Aorta (tissue), 5 donors: Measurements from ENCODE around the gene ANKMY1. TPM values are rescaled to one million over a fixed set of nuclear protein-coding genes. Genes with fewer than 3 reads are reported as not detected.

Source experiments
- ATAC-seq: fragments of 200-7000 bp; cut with Tn5 transposase; one replicate; pipeline ENCODE4 v1.9.1; 2022; ENCODE audit warnings: moderate library complexity; ENCODE audit not compliant: low FRiP score
- DNase-seq, 2 donors: peaks; one replicate each; pipeline ENCODE4 v3.0.0-alpha.2; 2020
- H3K27ac ChIP-seq, 2 donors: one replicate each; pipeline ENCODE4 v1.5.1; 2013; ENCODE audit warnings: low read length in 2 of 2, mild to moderate bottlenecking in 2 of 2, moderate library complexity in 2 of 2, control low read depth in 1 of 2, inconsistent platforms in 1 of 2, low read depth in 1 of 2
- H3K27me3 ChIP-seq, 2 donors: one replicate each; pipeline ENCODE4 v1.6.1; 2013; ENCODE audit warnings: control low read depth in 1 of 2, low read length in 1 of 2, mild to moderate bottlenecking in 1 of 2, moderate library complexity in 1 of 2; ENCODE audit not compliant: insufficient read depth in 2 of 2, control insufficient read depth in 1 of 2
- H3K36me3 ChIP-seq, 2 donors: one replicate each; pipeline ENCODE4 v1.6.1; 2013; ENCODE audit warnings: control low read depth in 1 of 2, low read length in 1 of 2, mild to moderate bottlenecking in 1 of 2; ENCODE audit not compliant: insufficient read depth in 2 of 2, control insufficient read depth in 1 of 2
- H3K4me1 ChIP-seq, 2 donors: one replicate each; pipeline ENCODE4 v1.6.1; 2013; ENCODE audit warnings: low read length in 2 of 2, control low read depth in 1 of 2, mild to moderate bottlenecking in 1 of 2, moderate library complexity in 1 of 2; ENCODE audit not compliant: insufficient read depth in 2 of 2, control insufficient read depth in 1 of 2
- H3K4me3 ChIP-seq, 2 donors: one replicate each; pipeline ENCODE4 v1.5.1; 2013; ENCODE audit warnings: low read length in 2 of 2, control low read depth in 1 of 2, mild to moderate bottlenecking in 1 of 2
- H3K9me3 ChIP-seq: one replicate; pipeline ENCODE4 v1.6.1; 2013; ENCODE audit warnings: mild to moderate bottlenecking, low read length; ENCODE audit not compliant: control insufficient read depth
- WGBS, 2 donors: extraction: QIAGEN DNeasy Blood & Tissue Kit; methylation state at CpG; one replicate each; pipeline ENCODE4 v1.1.7; 2013; 5-methylcytosine and 5-hydroxymethylcytosine counted together
- intact Hi-C, 2 donors: fragments of 100-400 bp; cut with DNase I; formaldehyde crosslinking; loops; one replicate each; pipeline versions ENCODE4 v1.14.2 to v1.15.0; 2022
- polyA plus RNA-seq, 2 donors: library from polyadenylated mRNA; stranded (reverse); fragments of 200-250 nt; gene quantifications; one replicate each; pipeline ENCODE4 v1.2.3, GENCODE V29; 2013
- total RNA-seq, 2 donors: library from RNA; stranded (reverse); fragmentation: NEBNext Ultra II Directional; extraction: Animal tissue kit (Norgen Biotek cat#: 25700); gene quantifications; one replicate each; pipeline ENCODE4 v1.2.1, GENCODE V29; 2021
- donor health status: healthy with polysubstance abuse.
- donor health status: Bipolar disorder and iron deficiency.
- donor health status: DM: no; HTN: no; CAD: no.
- donor health status: DM: no; HTN: no; CAD: no.
- donor health status: DM: yes; HTN: yes; CAD: no.

Gene ANKMY1
- total and polyA plus RNA-seq, 4 donors, result 6.2 to 22.0 (median 8.5) TPM

- DNase-seq, result peak; percentile 94 to 98
- Histone ChIP-seq H3K4me1 (no peaks in the 10 kb centered on the region), H3K27ac (peak overlapping the region in 1 of 2 donors; percentile 35), H3K4me3 (peak overlapping the region; percentile 71 to 80), H3K9me3 (no peaks in the 10 kb centered on the region), H3K36me3 (no peaks in the 10 kb centered on the region), H3K27me3 (no peaks in the 10 kb centered on the region)
- peak; percentile 87 for ATAC-seq
- intact Hi-C loops, result loop anchor here (1.0 to 5.0 kb wide), 4 partner anchors 43 to 158 kb away; no protein-coding TSS in a partner anchor
- WGBS, 2 donors, result 1 to 3% methylated on average over 36 to 71 of the region's 71 CpGs
These were observed 122.9 kb downstream of the ANKMY1 start for GRCh38 chr2:240434728-240435456.

DNA sequence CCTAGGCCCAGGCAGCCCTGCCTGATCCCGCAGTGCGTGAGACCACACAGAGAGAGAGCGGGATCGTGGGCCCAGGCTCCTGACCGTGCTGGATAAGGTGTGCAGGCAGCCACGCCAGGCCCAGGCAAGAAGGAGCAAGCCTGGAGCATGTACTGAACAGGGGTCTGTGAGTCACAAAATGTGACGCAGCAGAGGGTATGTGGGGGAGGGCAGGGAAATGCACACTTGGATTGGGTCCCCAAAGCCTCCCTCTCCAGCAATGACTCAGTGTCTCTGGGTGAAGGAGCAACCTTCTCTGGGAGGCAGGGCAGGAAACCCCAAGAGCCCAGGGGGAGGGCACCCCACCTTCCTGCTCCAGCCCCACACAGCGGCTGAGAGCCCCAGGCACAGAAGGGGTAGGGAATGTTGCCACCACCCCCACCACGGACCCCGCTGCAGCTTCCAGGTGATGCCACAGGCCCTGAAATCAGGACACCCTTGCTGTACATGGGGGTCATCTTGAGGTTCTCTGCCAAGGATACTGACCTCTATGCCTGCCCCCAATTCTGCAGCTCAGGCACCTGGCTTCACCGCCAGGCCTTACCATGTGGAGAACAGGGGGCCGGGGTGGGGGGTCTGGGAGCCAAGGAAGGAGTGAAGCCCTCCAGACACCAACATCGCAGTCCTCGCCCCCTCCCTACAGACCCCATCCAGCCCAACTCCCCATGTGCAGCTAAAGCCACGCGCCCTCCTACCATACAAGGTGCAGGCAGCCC, 123.6 kb downstream of the ANKMY1 start:
- Histone ChIP-seq H3K9me3 (no peaks in the 10 kb centered on the region), H3K27me3 (no peaks in the 10 kb centered on the region), H3K4me1 (no peaks in the 10 kb centered on the region), H3K4me3 (peak overlapping the region in 1 of 2 donors; percentile 71), H3K36me3 (no peaks in the 10 kb centered on the region), H3K27ac (peak overlapping the region in 1 of 2 donors; percentile 35)
- DNase-seq (peak; percentile 82 to 88), ATAC-seq (peak; percentile 47)
- 68 to 78% methylated on average over 16 of the region's 16 CpGs for WGBS, 2 donors
- intact Hi-C loops, result loop anchor here in 1 of 2 donors (5.0 kb wide), 2 partner anchors 42 to 62 kb away; no protein-coding TSS in a partner anchor

GRCh38 chr2:240432820-240433801, 124.7 kb downstream of the ANKMY1 start:
- Histone ChIP-seq H3K27ac (no peak overlapping the region), H3K9me3 (no peaks in the 10 kb centered on the region), H3K36me3 (no peaks in the 10 kb centered on the region), H3K4me3 (no peak overlapping the region), H3K27me3 (no peaks in the 10 kb centered on the region), H3K4me1 (no peaks in the 10 kb centered on the region)
- DNase-seq (peak; percentile 49 to 61), ATAC-seq (no peak)
- WGBS, 2 donors, result 92 to 93% methylated on average over 34 of the region's 34 CpGs
- intact Hi-C loops, result loop anchor here in 1 of 2 donors (5.0 kb wide), 2 partner anchors 41 to 61 kb away; no protein-coding TSS in a partner anchor

DNA sequence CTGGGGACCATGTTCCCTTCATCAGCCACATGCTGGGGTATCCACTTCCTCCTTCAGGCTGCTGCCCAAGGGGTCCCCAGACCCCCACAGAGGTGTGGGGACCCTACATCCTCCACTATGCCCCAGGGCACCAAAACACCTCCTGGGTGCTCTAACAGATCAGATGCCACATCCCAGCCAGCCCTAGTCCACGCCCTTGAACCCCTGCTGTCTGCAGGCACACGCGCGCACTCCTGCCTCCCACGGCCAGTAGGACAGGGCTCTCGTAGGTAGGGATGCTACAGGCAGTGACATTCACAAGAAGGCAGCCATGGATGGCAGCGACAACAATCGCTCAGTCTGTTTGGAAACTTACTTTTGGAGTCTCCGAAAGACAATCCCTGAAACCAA, 125.4 kb downstream of the ANKMY1 start:
- no peaks in the 10 kb centered on the region for H3K27me3 ChIP-seq
- no peak overlapping the region for H3K27ac ChIP-seq
- H3K36me3 ChIP-seq, result no peaks in the 10 kb centered on the region
- no peaks in the 10 kb centered on the region for H3K9me3 ChIP-seq
- DNase-seq (peak in 1 of 2 donors; percentile 17), ATAC-seq (no peak)
- no peaks in the 10 kb centered on the region for H3K4me1 ChIP-seq
- H3K4me3 ChIP-seq, result no peak overlapping the region
- 94% methylated on average over 9 of the region's 9 CpGs for WGBS, 2 donors
- intact Hi-C loops, result loop anchor here in 1 of 2 donors (5.0 kb wide), 2 partner anchors 40 to 60 kb away; no protein-coding TSS in a partner anchor

- peak; percentile 35 to 54 for DNase-seq
- H3K4me3 ChIP-seq, result no peak overlapping the region
- 81 to 83% methylated on average over 12 of the region's 12 CpGs for WGBS, 2 donors
- no peaks in the 10 kb centered on the region for H3K27me3 ChIP-seq
- intact Hi-C loops, result loop anchor here in 1 of 2 donors (5.0 kb wide), 2 partner anchors 40 to 60 kb away; no protein-coding TSS in a partner anchor
- ATAC-seq, result no peak
- H3K36me3 ChIP-seq, result no peaks in the 10 kb centered on the region
- no peak overlapping the region for H3K27ac ChIP-seq
- H3K9me3 ChIP-seq, result no peaks in the 10 kb centered on the region
- H3K4me1 ChIP-seq, result no peaks in the 10 kb centered on the region
These were observed 125.9 kb downstream of the ANKMY1 start for GRCh38 chr2:240431661-240432424.

GRCh38 chr2:240431271-240431660, 126.5 kb downstream of the ANKMY1 start:
- no peaks in the 10 kb centered on the region for H3K27me3 ChIP-seq
- 72 to 89% methylated on average over 3 of the region's 3 CpGs for WGBS, 2 donors
- H3K4me3 ChIP-seq, result no peak overlapping the region
- DNase-seq (peak; percentile 20 to 51), ATAC-seq (no peak)
- no peaks in the 10 kb centered on the region for H3K36me3 ChIP-seq
- H3K4me1 ChIP-seq, result no peaks in the 10 kb centered on the region
- H3K27ac ChIP-seq, result no peak overlapping the region
- no peaks in the 10 kb centered on the region for H3K9me3 ChIP-seq
- intact Hi-C loops, result loop anchor here in 1 of 2 donors (5.0 kb wide), 2 partner anchors 39 to 59 kb away; no protein-coding TSS in a partner anchor

DNA sequence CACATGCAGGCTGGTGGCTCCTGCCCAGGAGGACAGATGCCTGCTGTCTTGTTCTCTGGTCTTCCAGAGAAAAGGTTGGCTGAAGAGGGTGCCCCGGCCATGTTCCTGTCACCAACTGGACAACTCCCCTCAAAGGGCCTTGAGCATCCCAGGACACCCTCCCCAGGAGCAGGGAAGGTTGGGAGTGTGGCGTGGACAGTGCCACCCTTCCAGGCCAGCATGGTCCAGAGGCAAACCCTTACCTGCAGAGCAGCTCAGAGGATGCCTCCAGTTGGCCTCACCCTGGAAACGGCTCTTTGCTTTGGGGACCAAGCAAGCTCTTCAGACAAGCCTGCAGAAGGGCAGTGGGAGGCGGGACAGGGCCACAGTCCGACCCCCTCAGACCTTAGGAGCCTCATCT, 127.2 kb downstream of the ANKMY1 start:
- H3K4me1 ChIP-seq, result no peaks in the 10 kb centered on the region
- intact Hi-C loops, result loop anchor here in 1 of 2 donors (5.0 kb wide), 2 partner anchors 38 to 58 kb away; no protein-coding TSS in a partner anchor
- H3K4me3 ChIP-seq, result no peak overlapping the region
- ATAC-seq, result no peak
- no peak overlapping the region for H3K27ac ChIP-seq
- H3K27me3 ChIP-seq, result no peaks in the 10 kb centered on the region
- 96 to 98% methylated on average over 5 of the region's 5 CpGs for WGBS, 2 donors
- H3K9me3 ChIP-seq, result peaks cover 2% of the 10 kb centered on the region
- no peaks in the 10 kb centered on the region for H3K36me3 ChIP-seq
- DNase-seq, result peak in 1 of 2 donors; percentile 26
